ENCODE data around the gene LIMS4.
"Not testable (repeated sequence)": the region's sequence is repeated elsewhere in the genome, so short reads cannot be mapped to it uniquely, and the experiment has no call there.

DNA sequence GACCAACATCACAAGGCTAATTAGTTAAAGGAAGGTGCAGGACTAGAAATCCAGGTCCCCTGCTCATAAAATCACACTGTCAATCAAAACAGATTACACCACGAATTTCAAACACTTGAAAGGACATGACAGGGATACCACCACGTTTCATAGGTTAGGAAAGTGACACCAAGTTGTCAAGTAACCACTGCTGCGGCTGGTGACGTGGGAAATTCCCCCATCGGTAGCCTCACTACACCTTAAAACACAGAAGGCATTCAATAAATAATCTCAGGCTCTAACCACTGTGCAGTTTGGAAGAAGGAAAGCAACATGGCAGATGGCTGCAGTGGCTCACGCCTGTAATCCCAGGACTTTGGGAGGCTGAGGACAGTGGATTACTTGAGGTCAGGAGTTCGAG lies 3.7 kb downstream of the LIMS4 start:
- TF ChIP-seq, protein P1, sequence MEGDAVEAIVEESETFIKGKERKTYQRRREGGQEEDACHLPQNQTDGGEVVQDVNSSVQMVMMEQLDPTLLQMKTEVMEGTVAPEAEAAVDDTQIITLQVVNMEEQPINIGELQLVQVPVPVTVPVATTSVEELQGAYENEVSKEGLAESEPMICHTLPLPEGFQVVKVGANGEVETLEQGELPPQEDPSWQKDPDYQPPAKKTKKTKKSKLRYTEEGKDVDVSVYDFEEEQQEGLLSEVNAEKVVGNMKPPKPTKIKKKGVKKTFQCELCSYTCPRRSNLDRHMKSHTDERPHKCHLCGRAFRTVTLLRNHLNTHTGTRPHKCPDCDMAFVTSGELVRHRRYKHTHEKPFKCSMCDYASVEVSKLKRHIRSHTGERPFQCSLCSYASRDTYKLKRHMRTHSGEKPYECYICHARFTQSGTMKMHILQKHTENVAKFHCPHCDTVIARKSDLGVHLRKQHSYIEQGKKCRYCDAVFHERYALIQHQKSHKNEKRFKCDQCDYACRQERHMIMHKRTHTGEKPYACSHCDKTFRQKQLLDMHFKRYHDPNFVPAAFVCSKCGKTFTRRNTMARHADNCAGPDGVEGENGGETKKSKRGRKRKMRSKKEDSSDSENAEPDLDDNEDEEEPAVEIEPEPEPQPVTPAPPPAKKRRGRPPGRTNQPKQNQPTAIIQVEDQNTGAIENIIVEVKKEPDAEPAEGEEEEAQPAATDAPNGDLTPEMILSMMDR (IDR thresholded peaks at IDR 0.05; ENCODE audit: low read length) = not testable (repeated sequence)
- not testable (repeated sequence) for TF ChIP-seq EZH2 (IDR thresholded peaks at IDR 0.05; ENCODE audit: borderline replicate concordance, low read length)

Measured in OCI-LY1 (cell line).